GM12801 (cell line): Measurements from ENCODE around the gene PLA2G12B.

Experiments used
- CTCF ChIP-seq: IDR thresholded peaks from one replicate; pipeline ENCODE4 v1.5.1; 2011; ENCODE audit warnings: control low read depth; ENCODE audit not compliant: insufficient read length; ENCODE audit errors: extremely low read depth

Gene PLA2G12B, protein sequence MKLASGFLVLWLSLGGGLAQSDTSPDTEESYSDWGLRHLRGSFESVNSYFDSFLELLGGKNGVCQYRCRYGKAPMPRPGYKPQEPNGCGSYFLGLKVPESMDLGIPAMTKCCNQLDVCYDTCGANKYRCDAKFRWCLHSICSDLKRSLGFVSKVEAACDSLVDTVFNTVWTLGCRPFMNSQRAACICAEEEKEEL

GRCh38 chr10:72954596-72955554 is at the start of gene PLA2G12B:
PLA2G12B (minus strand) TSS chr10:72954806; CDS start chr10:72954685, 121 bp downstream.
- TF ChIP-seq CTCF = no peak

- no peak for TF ChIP-seq CTCF
Measured at GRCh38 chr10:73003822-73004221, 49.2 kb upstream of the PLA2G12B start.

DNA sequence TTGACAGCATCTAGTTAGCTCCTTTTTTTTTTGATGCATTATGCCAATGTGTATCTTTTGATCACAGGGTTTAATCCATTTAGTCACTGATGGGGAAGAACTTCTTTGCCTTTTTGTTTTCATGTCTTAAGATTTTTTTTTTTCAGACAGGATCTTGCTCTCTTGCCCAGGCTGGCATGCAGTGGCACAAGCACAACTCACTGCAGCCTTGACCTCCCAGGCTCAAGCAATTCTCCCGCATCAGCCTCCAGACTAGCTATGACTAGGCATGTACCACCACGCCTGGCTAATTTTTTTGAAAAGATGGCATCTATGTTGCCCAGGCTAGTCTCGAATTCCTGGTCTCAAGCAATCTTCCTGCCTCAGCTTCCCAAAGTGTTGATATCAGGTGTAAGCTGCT is 46.4 kb upstream of the PLA2G12B start:
- TF ChIP-seq CTCF = no peak

DNA sequence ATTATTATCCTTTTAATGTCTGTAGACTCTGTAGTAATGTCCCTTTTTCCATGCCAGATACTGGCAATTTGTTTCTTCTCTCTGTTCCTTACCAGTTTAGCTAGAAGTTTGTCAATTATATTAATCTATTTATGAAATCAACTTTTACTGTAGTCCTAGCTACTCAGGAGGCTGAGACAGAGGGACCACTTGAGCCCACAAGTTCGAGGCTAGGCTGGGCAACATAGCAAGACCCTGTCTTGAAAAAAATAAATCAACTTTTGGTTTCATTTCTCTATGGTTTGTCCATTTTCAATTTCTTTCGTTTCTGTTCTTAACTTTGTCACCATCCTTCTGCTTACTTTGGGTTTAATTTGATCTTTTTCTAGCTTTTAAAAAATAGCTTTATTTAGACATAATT is 42.5 kb upstream of the PLA2G12B start:
- no peak for TF ChIP-seq CTCF

GRCh38 chr10:72981882-72982529 is 27.4 kb upstream of the PLA2G12B start:
- no peak for TF ChIP-seq CTCF

DNA sequence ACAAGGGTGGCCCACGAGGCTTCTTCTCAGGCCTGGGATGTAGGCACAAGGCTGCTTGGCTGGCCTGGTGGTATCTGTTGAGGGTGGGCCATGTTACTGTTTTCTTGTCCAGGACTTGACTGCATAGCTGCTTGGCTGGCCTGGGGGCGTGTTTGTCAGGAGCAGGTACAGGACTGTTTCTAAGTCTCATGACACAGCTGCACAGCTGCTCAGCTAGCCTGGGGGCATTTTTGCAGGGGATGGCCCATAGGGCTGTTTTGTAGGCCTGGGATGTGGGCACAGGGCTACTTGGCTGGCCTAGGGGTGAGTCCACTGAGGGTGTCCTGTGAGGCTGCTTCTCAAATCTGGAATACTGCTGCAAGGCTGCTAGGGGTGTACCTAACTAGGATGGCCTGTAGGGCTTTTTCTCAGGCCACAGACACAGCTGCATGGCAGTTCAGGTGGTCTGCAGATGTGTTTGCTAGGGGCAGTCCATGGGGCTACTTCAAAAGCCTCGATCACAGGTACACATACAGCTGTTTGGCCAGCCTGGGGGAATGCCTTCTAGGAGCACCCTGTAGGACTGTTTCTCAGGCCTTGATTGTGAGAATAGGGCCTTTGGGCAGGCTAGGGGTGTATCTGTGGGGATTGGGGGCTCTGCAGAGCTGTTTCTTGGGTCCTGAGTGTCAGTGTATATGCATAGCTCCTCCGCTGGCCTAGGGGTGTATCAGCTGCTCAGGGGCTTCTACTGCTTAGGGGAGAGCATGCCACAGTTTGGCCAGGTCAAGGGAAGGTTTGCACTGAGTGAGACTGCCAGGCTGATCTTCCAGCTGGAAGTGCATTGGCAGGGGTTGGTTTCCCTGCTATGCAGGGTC is 26.6 kb upstream of the PLA2G12B start:
- no peak for TF ChIP-seq CTCF
